ENCODE data around the gene HS6ST2. TPM values are rescaled to one million over a fixed set of nuclear protein-coding genes. Genes with fewer than 3 reads are reported as not detected.

Gene HS6ST2
- total and polyA plus RNA-seq, 2 donors from 2014 or later = 2.0 to 11.9 TPM

DNA sequence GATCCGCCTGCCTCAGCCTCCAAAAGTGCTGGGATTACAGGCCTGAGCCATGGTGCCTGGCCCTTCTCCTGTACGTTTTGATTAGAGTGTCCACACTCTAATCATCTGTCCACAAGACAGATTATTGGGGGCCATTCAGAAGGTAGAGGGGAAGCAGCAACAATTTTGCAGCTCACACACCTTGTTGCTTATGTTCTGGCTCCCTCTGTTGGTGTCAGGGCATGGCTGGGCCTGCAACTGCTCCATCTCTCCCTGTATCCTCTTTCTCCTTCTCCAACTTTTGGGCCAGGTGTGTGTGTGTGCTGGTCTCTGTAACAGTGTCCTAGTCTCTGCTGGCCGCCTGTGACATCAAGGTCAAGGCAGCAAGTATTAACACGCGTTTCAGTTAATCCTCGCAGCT is 344.1 kb downstream of the HS6ST2 start:
- intact Hi-C loops (cut with DNase I) = loop anchor here (10.0 kb wide), 1 partner anchor 319 kb away; no protein-coding TSS in a partner anchor
- FAIRE-seq = no peak
- Histone ChIP-seq H3K9me3 (ENCODE audit: control insufficient read depth in 2 of 3, insufficient read depth in 1 of 3, low read length in 3 of 3) (no peaks in the 10 kb centered on the region), H3K4me1 (ENCODE audit: control insufficient read depth in 2 of 3, insufficient read depth in 2 of 3, low read depth in 1 of 3, low read length in 3 of 3) (no peaks in the 10 kb centered on the region), H3K27me3 (ENCODE audit: control insufficient read depth, insufficient read depth, low read length) (peaks cover 5% of the 10 kb centered on the region), H3K36me3 (ENCODE audit: control insufficient read depth in 2 of 3, insufficient read depth in 3 of 3, low read length in 3 of 3) (no peaks in the 10 kb centered on the region), H3K4me3 (ENCODE audit: low read length in 3 of 3) (no peak overlapping the region), H3K27ac (ENCODE audit: low read depth in 2 of 2, low read length in 2 of 2) (no peak overlapping the region), H3K9ac (ENCODE audit: low read length in 3 of 3) (no peak overlapping the region)
- DNase-seq = peak in 3 of 5 donors; percentile 12 to 32 (median 16)
- TF ChIP-seq, protein P1, sequence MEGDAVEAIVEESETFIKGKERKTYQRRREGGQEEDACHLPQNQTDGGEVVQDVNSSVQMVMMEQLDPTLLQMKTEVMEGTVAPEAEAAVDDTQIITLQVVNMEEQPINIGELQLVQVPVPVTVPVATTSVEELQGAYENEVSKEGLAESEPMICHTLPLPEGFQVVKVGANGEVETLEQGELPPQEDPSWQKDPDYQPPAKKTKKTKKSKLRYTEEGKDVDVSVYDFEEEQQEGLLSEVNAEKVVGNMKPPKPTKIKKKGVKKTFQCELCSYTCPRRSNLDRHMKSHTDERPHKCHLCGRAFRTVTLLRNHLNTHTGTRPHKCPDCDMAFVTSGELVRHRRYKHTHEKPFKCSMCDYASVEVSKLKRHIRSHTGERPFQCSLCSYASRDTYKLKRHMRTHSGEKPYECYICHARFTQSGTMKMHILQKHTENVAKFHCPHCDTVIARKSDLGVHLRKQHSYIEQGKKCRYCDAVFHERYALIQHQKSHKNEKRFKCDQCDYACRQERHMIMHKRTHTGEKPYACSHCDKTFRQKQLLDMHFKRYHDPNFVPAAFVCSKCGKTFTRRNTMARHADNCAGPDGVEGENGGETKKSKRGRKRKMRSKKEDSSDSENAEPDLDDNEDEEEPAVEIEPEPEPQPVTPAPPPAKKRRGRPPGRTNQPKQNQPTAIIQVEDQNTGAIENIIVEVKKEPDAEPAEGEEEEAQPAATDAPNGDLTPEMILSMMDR (IDR thresholded peaks at IDR 0.05; ENCODE audit: borderline replicate concordance, extremely low read depth, insufficient read depth) = no peak

DNA sequence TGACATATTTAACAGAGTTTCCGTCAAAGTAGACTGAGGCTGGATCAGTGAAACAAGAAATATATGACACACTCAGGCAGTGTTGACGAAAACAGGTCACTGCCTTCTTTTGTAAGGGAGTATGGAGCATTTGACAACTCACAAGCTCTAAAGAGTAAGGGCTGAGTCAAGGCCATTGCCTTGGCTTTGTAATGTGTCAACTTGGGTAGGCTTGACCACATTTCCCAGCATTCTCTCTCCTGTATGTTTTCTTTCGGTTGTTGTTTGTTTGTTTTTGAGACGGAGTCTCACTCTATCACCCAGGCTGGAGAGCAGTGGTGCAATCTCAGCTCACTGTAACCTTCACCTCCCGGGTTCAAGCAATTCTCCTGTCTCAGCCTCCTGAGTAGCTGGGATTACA is 344.6 kb downstream of the HS6ST2 start:
- Histone ChIP-seq H3K4me1 (ENCODE audit: control insufficient read depth in 2 of 3, insufficient read depth in 2 of 3, low read depth in 1 of 3, low read length in 3 of 3) (no peaks in the 10 kb centered on the region), H3K27ac (ENCODE audit: low read depth in 2 of 2, low read length in 2 of 2) (no peak overlapping the region), H3K27me3 (ENCODE audit: control insufficient read depth, insufficient read depth, low read length) (peaks cover 5% of the 10 kb centered on the region), H3K4me3 (ENCODE audit: low read length in 3 of 3) (no peak overlapping the region), H3K9me3 (ENCODE audit: control insufficient read depth in 2 of 3, insufficient read depth in 1 of 3, low read length in 3 of 3) (no peaks in the 10 kb centered on the region), H3K9ac (ENCODE audit: low read length in 3 of 3) (no peak overlapping the region), H3K36me3 (ENCODE audit: control insufficient read depth in 2 of 3, insufficient read depth in 3 of 3, low read length in 3 of 3) (no peaks in the 10 kb centered on the region)
- no peak for FAIRE-seq
- TF ChIP-seq, protein P1 (IDR thresholded peaks at IDR 0.05; ENCODE audit: borderline replicate concordance, extremely low read depth, insufficient read depth) = no peak
- intact Hi-C loops (cut with DNase I) = loop anchor here (10.0 kb wide), 1 partner anchor 319 kb away; no protein-coding TSS in a partner anchor
- no peak for DNase-seq

DNA sequence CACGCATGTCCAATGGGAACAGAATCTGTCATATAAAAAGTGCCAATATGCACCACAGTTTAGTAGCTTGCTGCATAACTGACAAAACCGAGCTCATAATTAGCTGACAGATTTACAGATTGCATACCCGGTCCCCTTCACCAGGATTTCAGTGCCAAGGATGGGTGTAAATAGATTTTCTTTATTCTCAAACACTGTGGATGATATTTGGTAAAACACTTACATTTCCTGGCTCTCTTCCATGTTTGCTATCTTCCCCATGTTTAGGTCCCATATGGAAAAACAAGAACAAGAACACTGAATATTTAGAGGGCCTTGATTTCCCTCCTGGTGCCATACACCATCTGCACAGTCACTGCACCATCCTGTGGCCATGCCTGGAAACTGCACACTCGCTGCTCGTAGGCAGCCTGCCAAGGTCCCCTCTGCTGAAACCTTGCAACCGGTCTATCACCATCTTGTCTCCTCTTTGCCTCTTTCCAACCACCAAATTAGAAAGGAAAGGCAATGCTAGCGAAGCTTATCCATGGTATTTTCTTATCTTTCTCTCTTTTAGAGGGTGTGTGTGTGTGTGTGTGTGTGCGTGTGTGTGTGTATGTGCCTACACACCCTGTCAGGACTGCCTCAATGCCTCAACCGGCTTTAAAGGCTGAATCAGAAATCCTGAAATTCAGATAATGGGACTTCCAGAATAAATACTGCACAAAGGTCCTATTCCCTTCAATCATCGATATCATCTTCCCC is 345.4 kb downstream of the HS6ST2 start:
- Histone ChIP-seq H3K9me3 (ENCODE audit: control insufficient read depth in 2 of 3, insufficient read depth in 1 of 3, low read length in 3 of 3) (no peaks in the 10 kb centered on the region), H3K36me3 (ENCODE audit: control insufficient read depth in 2 of 3, insufficient read depth in 3 of 3, low read length in 3 of 3) (no peaks in the 10 kb centered on the region), H3K27me3 (ENCODE audit: control insufficient read depth, insufficient read depth, low read length) (peaks cover 5% of the 10 kb centered on the region), H3K9ac (ENCODE audit: low read length in 3 of 3) (no peak overlapping the region), H3K4me3 (ENCODE audit: low read length in 3 of 3) (no peak overlapping the region), H3K4me1 (ENCODE audit: control insufficient read depth in 2 of 3, insufficient read depth in 2 of 3, low read depth in 1 of 3, low read length in 3 of 3) (no peaks in the 10 kb centered on the region), H3K27ac (ENCODE audit: low read depth in 2 of 2, low read length in 2 of 2) (no peak overlapping the region)
- TF ChIP-seq, protein P1 (IDR thresholded peaks at IDR 0.05; ENCODE audit: borderline replicate concordance, extremely low read depth, insufficient read depth) = peak; percentile 56
- DNase-seq = peak in 3 of 5 donors; percentile 34 to 47 (median 35)
- intact Hi-C loops (cut with DNase I) = loop anchor here (10.0 kb wide), 1 partner anchor 318 kb away; no protein-coding TSS in a partner anchor
- FAIRE-seq = no peak
